ENCODE measurements around the gene C5orf63.

GRCh38 chr5:127008300-127008975, 64.9 kb downstream of the C5orf63 start:
- no peak for TF ChIP-seq CTCF (conservative IDR thresholded peaks at IDR 0.05; ENCODE audit: low read length)
- no peak for TF ChIP-seq EZH2phosphoT487 (IDR thresholded peaks at IDR 0.05; ENCODE audit: borderline replicate concordance)

Data from Loucy (cell line).